NCI-H2107 treated with DMSO at 0.1 percent for 48 hours (cell line): ENCODE results near the gene GAREM1.
"Not testable (repeated sequence)": the region's sequence is repeated elsewhere in the genome, so short reads cannot be mapped to it uniquely, and the experiment has no call there.

ENCODE experiments used
- DNase-seq: peaks from one replicate; lab custom pipeline; 2025; ENCODE audit not compliant: unreplicated experiment; lab: John Stamatoyannopoulos, UW

GAREM1 gene

GRCh38 chr18:32264401-32264800, 206.3 kb downstream of the GAREM1 start:
- DNase-seq = no peak

DNA sequence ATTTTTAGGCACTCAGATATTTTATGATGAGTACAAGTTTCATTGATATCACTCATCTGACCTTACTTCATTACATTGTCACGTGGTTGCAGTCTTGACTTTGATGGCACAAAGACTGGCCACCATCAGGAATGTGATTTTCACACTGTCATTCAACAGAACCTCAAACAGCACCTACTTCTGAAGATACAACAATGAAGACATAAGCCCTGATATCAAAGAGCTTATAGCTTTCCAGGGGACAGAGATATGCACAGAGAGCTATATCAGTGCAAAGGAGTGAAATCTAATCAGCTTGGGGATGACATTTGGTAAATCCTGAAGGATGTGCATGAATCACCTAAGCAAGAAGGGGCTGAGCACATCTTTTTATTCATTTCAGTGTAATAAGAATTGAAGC, 208.6 kb downstream of the GAREM1 start:
- DNase-seq = no peak

DNA sequence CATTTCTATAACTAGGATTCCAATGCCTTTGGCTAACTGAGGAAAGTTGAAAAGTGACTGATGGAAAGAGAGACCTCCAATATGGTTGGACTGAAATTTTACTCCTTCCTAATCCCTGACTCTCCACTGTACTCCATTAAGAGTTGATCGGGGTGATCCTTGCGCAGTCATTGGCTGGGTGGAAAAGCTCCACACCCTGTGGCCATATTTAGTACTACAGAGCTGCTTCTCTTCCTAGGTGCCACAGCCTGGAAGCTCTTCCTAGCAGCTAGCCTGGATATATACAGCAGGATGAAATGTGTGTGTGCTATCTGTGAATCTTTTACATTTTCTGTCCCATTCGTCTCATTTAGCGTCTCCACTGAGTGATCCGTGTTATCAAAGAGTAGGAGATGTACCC, 209.7 kb downstream of the GAREM1 start:
- DNase-seq = no peak

GRCh38 chr18:32259553-32259952, 211.1 kb downstream of the GAREM1 start:
- no peak for DNase-seq

DNA sequence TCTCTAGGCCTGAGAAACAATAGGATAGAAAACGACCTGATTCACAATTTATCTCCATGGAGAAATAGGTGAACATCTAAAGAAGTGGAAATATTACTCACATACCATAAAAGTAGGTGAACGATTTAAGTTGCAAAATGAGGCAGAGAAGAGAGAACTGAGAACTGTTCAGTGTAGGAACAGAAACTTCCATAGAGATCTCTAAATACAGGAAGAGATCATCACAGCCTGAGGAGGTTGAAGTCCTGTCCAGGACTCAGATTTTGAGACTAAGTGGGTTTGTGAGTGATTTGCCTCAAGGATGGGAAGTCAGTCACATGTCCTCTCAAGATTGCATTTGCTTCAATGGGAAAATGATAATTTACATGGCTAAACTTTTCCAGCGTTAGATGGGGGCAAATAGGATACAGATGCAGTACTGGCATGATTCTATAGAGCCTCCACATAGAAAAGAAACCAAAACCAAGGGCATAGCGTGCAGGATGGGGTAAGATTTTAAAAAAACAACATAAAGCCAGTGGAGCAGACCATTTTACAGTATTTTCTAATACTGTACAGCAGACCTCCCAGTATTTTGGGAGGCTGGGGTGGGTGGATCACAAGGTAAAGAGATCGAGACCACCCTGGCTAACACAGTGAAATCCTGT, 212.0 kb downstream of the GAREM1 start:
- DNase-seq = no peak

DNA sequence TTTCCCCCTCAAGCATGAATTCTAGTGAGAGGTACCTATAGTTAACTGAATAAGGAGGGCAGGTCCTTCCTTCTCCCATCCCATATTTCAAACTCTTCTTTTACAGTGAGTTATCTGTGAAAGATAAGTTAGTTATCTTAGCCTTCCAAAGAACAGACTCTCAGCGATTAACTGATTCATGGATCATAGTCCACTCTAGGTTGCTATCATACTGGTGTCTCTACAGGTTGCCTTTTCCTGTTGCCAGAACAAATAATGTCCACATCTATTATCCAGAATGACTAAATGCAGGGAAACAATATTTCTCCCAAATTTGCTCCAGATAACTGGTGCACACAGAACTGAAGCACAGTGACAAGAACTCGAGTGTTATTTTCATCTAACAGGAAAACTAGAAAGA, 212.5 kb downstream of the GAREM1 start:
- no peak for DNase-seq

GRCh38 chr18:32257084-32257785, 213.4 kb downstream of the GAREM1 start:
- peak; percentile 1 for DNase-seq

DNA sequence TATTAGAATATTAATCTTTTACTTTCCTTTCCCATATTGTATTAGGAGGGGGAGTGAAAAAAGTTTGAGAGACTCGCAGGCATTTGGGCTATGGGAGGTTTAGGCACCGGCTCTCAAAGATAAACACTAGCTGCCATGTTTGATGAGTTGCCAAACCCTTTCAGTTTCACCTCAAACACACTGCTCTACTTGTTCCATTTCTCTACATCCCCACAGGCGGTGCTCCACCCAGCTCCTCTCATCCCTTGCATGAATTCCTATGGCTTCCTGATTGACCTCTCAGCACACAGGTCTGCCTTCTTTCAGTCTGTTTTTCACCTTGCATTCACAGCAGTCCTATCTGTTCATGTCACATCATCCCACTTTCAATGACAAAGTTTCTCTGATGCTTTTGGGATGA, 215.1 kb downstream of the GAREM1 start:
- DNase-seq = no peak

DNA sequence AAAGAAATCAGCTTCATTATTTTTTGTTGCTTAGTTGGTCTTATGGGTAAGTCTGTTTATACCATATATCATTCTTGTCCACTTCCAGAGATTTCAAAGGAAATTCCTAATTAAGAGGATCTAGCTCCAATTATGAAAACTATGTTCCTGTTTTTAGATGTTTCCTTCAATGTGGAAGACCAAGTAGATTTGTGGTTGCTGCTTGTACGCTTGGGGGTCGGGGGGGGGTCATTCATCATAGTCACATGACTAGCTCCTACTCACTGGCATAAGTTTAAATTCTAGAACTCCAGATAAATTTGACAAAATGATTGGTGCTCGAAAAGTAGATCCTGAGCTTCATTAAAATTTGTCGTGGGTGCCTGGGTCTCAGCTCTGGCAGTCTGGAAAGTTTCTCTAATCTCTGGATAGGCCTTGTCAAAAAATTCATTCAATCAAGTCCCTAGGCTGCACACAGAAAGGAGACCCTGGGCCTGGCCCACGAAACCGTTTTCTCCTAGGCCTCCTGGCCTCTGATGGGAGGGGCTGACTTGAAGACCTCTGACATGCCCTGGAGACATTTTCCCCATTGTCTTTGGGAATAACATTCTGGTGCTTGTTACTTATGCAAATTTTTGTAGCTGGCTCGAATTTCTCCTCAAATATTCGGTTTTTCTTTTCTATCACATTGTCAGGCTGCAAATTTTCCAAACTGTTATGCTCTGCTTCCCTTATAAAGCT, 218.4 kb downstream of the GAREM1 start:
- no peak for DNase-seq

- DNase-seq = no peak
These were observed 219.2 kb downstream of the GAREM1 start for GRCh38 chr18:32251466-32251865.

DNA sequence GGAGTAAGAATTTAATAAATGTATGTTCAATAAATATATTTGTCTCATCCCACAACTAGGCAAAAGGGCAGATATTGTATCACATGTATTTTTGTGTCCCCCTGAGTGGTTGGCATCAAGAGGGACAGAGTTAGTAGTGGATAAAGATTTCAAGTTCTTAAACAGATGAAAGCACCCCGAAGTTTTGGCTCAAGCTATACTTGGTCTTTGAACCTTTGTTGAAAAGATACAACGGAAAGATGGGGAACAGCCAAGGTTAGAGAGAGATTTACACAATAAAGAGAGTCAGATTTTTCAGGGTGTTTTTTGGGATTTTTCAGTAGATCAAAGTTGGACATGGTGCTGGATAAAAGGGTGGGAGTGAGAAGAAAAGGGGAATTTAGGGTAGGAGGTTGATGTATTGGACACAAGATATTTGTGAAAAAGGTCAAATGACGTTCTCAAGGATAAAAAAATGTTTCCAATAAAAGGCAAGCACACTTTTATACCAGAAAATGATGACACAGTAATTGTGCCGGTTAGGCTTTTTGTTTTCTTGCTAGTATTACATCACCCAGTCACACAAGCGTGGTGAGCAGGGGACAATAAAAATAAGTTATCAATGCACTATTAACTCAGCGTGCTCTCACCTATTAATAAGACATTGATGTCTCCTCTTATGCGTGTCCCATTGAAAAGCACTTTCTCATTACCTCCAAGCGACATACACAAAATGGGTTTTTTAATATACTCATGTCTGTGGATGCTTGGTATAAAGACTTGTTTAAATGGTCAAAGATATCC, 221.3 kb downstream of the GAREM1 start:
- DNase-seq = no peak

DNA sequence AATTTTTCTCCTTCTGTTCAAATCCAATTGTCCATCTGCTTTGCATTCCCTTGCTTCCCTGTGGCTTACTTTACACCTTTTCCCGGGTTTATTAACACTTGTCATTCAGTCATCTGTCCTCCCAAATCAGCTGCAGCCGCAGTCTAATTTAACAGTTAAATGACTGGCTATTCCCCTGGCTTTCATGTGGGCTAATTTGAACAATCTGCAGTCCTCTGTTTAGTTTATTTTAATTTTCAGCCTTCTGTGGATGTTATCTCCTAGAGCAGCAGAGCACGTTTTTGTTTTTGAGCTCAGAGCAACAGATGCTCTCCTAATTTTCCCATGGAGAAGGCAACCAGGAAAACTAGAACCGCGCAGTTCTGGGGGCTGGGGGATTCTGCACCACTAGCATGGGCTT, 225.8 kb downstream of the GAREM1 start:
- no peak for DNase-seq

DNA sequence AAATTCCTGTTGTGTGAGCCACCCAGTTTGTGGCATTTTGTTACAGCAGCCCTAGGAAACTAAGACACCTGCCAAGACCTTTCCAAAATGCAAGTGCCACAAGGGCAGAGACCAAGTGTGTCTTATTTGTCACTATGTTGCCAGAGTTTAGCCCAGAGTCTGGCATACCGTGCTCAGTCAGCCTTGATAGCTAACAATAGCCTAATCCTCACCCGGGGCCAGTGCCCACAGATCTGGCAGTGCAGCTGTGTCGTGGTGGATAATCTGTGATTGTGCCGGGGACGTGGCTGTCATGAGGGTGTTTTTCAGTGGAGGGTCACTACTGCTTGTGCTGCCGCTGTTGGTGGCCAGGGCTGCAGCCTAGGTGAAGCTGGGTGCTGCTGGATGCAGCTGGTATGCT, 227.3 kb downstream of the GAREM1 start:
- DNase-seq = no peak

GRCh38 chr18:32242395-32242794, 228.3 kb downstream of the GAREM1 start:
- DNase-seq = no peak

- DNase-seq = no peak
These were observed 231.9 kb downstream of the GAREM1 start for GRCh38 chr18:32238635-32239268.

GRCh38 chr18:32237049-32237448, 233.6 kb downstream of the GAREM1 start:
- no peak for DNase-seq

GRCh38 chr18:32233348-32233747, 237.3 kb downstream of the GAREM1 start:
- DNase-seq = not testable (repeated sequence)

DNA sequence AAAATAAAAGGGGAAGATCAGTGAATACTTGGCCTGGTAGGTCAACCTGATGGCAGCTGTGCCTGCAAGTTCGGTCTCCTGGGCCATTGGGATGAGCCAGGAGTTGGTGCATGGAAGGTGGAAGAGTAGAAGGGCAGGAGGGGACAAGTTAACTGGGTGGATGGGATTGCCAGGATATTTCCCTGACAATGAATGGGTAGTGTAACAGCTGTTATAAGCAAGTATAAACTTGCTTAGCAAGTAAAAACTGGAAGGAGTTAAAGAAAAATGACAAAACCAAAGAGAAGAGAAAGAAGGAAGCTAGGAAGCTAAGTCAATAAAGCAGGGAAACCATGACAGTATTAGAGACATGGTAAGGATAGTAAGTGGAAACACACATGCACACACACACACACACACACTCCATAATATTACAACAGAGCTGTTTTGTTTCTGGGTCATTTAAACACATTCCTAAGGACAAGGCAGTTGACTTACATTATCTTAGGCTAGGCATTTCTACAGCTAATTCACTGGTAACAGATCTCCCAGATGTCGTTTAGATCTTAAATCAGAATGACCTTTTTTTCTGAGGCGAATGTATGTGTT, 251.2 kb downstream of the GAREM1 start:
- no peak for DNase-seq

DNA sequence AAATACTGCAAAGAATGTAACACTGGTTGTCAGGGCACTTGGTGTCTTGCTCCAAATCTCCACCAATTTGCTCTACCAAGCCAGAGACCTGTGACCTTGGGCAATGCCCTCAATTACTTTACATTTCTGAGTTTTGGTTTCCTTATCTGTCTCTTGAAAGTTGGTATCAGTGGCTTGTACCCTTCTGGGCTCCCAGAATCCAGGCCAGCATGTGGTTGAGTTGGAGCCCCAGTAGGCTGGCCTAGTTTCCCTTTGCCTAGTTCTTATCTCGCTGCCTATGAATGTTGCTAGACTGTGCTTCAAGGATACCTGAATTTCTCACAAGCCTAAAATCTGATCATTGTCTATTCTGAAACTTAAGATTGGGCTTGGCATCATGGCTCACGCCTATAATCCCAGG, 254.3 kb downstream of the GAREM1 start:
- no peak for DNase-seq

DNA sequence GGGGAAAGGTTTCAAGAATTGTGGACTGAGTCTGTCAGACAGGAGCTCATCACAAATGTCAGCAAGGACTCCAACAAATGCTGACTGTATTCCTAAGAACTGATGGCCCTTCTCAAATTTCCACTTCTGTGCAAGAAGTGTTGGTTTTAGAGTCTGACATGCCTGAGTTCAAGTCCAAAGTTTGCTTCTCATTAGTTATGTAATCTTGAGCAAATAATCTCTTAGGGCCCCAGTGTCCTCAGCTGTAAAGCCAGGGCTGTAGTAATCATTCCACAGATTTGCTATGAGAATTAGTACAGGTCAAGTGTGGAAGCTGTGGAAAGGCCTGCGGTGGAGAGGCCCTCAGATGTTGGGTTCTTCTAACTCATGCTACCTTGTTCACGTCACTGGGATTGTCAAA, 257.0 kb downstream of the GAREM1 start:
- DNase-seq = no peak
